ENCODE results near the gene PPP1R3F. TPM values are rescaled to one million over a fixed set of nuclear protein-coding genes. Genes with fewer than 3 reads are reported as not detected.
A peak's percentile ranks its signal among the peaks of the same experiment; 100 is the strongest.

Gene PPP1R3F
- total and polyA plus RNA-seq, 7 experiments from 2014 or later = 8.9 to 16.3 (median 9.7) TPM

- Histone ChIP-seq H3K27ac (ENCODE audit: low read depth, low read length) (no peak overlapping the region), H3K27me3 (ENCODE audit: control insufficient read depth in 2 of 2, insufficient read depth in 2 of 2, low read length in 2 of 2) (no peaks in the 10 kb centered on the region), H3K4me1 (ENCODE audit: control insufficient read depth in 2 of 2, insufficient read depth in 2 of 2, low read length in 2 of 2) (no peaks in the 10 kb centered on the region), H3K9me3 (ENCODE audit: control insufficient read depth in 2 of 3, low read length in 3 of 3) (no peaks in the 10 kb centered on the region), H3K4me3 (ENCODE audit: low read length) (no peak overlapping the region), H3K36me3 (ENCODE audit: control insufficient read depth in 2 of 3, insufficient read depth in 3 of 3, low read length in 3 of 3) (peaks cover 0 to 63% (median 3%) of the 10 kb centered on the region in 3 experiments)
- ChIA-PET POLR2A (interaction anchor here (1.4 to 1.6 kb wide), 2 partner anchors 10 to 12 kb away, joined by 4 to 5 read pairs; no protein-coding TSS in a partner anchor), CTCF (no interaction called here)
- Mint-ChIP-seq H3K36me3 (peaks cover 0 to 19% (median 8%) of the 10 kb centered on the region in 5 donors), H3K9me3 (peaks cover 0 to 2% (median 0%) of the 10 kb centered on the region in 11 donors), H3K27ac (peak overlapping the region in 1 of 9 donors; percentile 17), H3K27me3 (no peaks in the 10 kb centered on the region), H3K4me1 (peaks cover 0 to 11% (median 3%) of the 10 kb centered on the region in 7 donors), H3K4me3 (no peak overlapping the region)
- DNase-seq (no peak), ATAC-seq (no peak)
- intact Hi-C loops (cut with micrococcal nuclease) = no loop called here
These were observed 21.4 kb upstream of the PPP1R3F start for GRCh38 chrX:49247916-49248811.

- Histone ChIP-seq H3K27ac (ENCODE audit: low read depth, low read length) (no peak overlapping the region), H3K27me3 (ENCODE audit: control insufficient read depth in 2 of 2, insufficient read depth in 2 of 2, low read length in 2 of 2) (no peaks in the 10 kb centered on the region), H3K4me1 (ENCODE audit: control insufficient read depth in 2 of 2, insufficient read depth in 2 of 2, low read length in 2 of 2) (no peaks in the 10 kb centered on the region), H3K36me3 (ENCODE audit: control insufficient read depth in 2 of 3, insufficient read depth in 3 of 3, low read length in 3 of 3) (peaks cover 0 to 56% (median 3%) of the 10 kb centered on the region in 3 experiments), H3K4me3 (ENCODE audit: low read length) (no peak overlapping the region), H3K9me3 (ENCODE audit: control insufficient read depth in 2 of 3, low read length in 3 of 3) (no peaks in the 10 kb centered on the region)
- ChIA-PET POLR2A (interaction anchor here (0.6 kb wide), 1 partner anchor 25 kb away, joined by 5 read pairs; no protein-coding TSS in a partner anchor), CTCF (no interaction called here)
- intact Hi-C loops (cut with micrococcal nuclease) = no loop called here
- H3K36me3 Mint-ChIP-seq = peaks cover 0 to 14% (median 8%) of the 10 kb centered on the region in 5 donors
- H3K9me3 Mint-ChIP-seq = peaks cover 0 to 2% (median 0%) of the 10 kb centered on the region in 11 donors
- no peak overlapping the region for H3K4me3 Mint-ChIP-seq
- peaks cover 0 to 11% (median 3%) of the 10 kb centered on the region in 7 donors for H3K4me1 Mint-ChIP-seq
- H3K27me3 Mint-ChIP-seq = no peaks in the 10 kb centered on the region
- DNase-seq = no peak
- no peak overlapping the region for H3K27ac Mint-ChIP-seq
- no peak for ATAC-seq
These were observed 20.5 kb upstream of the PPP1R3F start for GRCh38 chrX:49249071-49249470.

DNA sequence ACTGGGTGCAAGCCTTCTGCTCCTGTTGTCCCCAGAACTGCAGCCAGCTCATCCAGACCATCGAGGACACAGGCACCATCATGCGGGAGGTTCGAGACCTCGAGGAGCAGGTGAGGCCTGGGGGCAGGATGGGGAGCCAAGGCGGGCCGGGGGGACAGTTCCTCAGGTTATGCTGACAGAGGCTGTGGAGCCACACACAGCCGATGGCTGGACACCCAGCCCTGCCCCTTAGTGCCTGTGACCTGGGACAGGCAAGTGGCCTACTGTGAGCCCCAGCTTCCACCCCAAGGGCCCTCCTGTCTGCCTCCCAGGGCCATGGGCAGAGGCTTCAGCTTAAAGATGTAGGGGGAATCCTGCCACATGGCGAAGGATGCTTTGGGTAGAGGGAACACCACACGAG, 20.0 kb upstream of the PPP1R3F start:
- Histone ChIP-seq H3K9me3 (ENCODE audit: control insufficient read depth in 2 of 3, low read length in 3 of 3) (no peaks in the 10 kb centered on the region), H3K27me3 (ENCODE audit: control insufficient read depth in 2 of 2, insufficient read depth in 2 of 2, low read length in 2 of 2) (no peaks in the 10 kb centered on the region), H3K4me3 (ENCODE audit: low read length) (no peak overlapping the region), H3K27ac (ENCODE audit: low read depth, low read length) (no peak overlapping the region), H3K4me1 (ENCODE audit: control insufficient read depth in 2 of 2, insufficient read depth in 2 of 2, low read length in 2 of 2) (no peaks in the 10 kb centered on the region), H3K36me3 (ENCODE audit: control insufficient read depth in 2 of 3, insufficient read depth in 3 of 3, low read length in 3 of 3) (peaks cover 0 to 51% (median 0%) of the 10 kb centered on the region in 3 experiments)
- H3K36me3 Mint-ChIP-seq = peaks cover 0 to 12% (median 6%) of the 10 kb centered on the region in 5 donors
- H3K4me1 Mint-ChIP-seq = peaks cover 0 to 11% (median 3%) of the 10 kb centered on the region in 7 donors
- ATAC-seq (no peak), DNase-seq (no peak)
- peak overlapping the region in 1 of 9 donors; percentile 74 for H3K27ac Mint-ChIP-seq
- H3K4me3 Mint-ChIP-seq = no peak overlapping the region
- intact Hi-C loops (cut with micrococcal nuclease) = no loop called here
- no peaks in the 10 kb centered on the region for H3K27me3 Mint-ChIP-seq
- ChIA-PET POLR2A (interaction anchor here (0.6 kb wide), 1 partner anchor 26 kb away, joined by 5 read pairs; no protein-coding TSS in a partner anchor), CTCF (no interaction called here)
- peaks cover 0 to 2% (median 0%) of the 10 kb centered on the region in 11 donors for H3K9me3 Mint-ChIP-seq

DNA sequence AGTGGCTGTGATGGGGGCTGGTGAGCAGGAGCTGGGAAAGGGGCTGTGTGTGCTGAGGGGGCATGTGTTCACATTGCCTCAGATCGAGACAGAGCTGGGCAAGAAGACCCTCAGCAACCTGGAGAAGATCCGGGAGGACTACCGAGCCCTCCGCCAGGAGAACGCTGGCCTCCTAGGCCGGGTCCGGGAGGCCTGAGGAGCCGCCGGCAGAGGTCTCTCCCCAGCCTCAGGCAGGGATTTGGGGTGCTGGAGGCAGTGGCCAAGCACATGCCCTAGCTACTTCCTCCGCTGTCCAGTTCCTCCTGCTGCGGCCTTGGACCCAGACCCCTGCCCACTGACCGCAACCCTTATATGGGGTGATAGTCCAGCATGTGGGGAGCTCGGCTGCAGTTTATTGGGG, 19.5 kb upstream of the PPP1R3F start:
- no peaks in the 10 kb centered on the region for H3K27me3 ChIP-seq (ENCODE audit: control insufficient read depth in 2 of 2, insufficient read depth in 2 of 2, low read length in 2 of 2)
- H3K27ac Mint-ChIP-seq = peak overlapping the region in 2 of 9 donors; percentile 53 to 74
- CTCF ChIA-PET = no interaction called here

DNA sequence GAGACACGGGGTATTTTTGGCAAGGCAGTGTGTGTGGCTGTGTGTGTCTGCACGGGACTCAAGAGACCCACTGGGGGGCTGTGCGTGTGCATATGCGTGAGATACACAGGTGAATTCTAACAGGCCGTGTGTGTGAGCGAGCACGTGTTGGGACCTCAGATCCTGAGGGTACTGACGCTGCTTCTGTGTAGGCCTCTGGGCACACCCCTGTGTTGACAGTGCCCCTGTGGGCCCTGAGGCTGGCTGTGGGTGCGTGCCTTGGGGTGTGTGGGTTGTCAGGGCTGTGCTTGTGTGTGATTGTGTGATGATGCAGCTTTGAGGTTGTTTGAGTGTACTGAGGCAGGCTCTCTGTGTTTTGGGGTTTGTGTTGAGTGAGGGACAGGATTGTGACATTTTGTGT, 19.0 kb upstream of the PPP1R3F start:
- intact Hi-C loops (cut with micrococcal nuclease) = no loop called here
- ChIA-PET CTCF (no interaction called here), POLR2A (no interaction called here)
- Mint-ChIP-seq H3K4me3 (no peak overlapping the region), H3K27ac (peak overlapping the region in 4 of 9 donors; percentile 49 to 75 (median 60)), H3K9me3 (no peaks in the 10 kb centered on the region), H3K4me1 (peaks cover 0 to 11% (median 3%) of the 10 kb centered on the region in 7 donors), H3K27me3 (no peaks in the 10 kb centered on the region), H3K36me3 (peaks cover 0 to 14% (median 6%) of the 10 kb centered on the region in 5 donors)
- Histone ChIP-seq H3K27ac (ENCODE audit: low read depth, low read length) (no peak overlapping the region), H3K9me3 (ENCODE audit: control insufficient read depth in 2 of 3, low read length in 3 of 3) (no peaks in the 10 kb centered on the region), H3K4me3 (ENCODE audit: low read length) (no peak overlapping the region), H3K36me3 (ENCODE audit: control insufficient read depth in 2 of 3, insufficient read depth in 3 of 3, low read length in 3 of 3) (peaks cover 0 to 45% (median 0%) of the 10 kb centered on the region in 3 experiments), H3K27me3 (ENCODE audit: control insufficient read depth in 2 of 2, insufficient read depth in 2 of 2, low read length in 2 of 2) (no peaks in the 10 kb centered on the region), H3K4me1 (ENCODE audit: control insufficient read depth in 2 of 2, insufficient read depth in 2 of 2, low read length in 2 of 2) (no peaks in the 10 kb centered on the region)
- DNase-seq (no peak), ATAC-seq (no peak)

More for the DNA sequence above, 19.5 kb upstream of the PPP1R3F start:
- Histone ChIP-seq H3K4me1 (ENCODE audit: control insufficient read depth in 2 of 2, insufficient read depth in 2 of 2, low read length in 2 of 2) (no peaks in the 10 kb centered on the region), H3K27ac (ENCODE audit: low read depth, low read length) (no peak overlapping the region), H3K36me3 (ENCODE audit: control insufficient read depth in 2 of 3, insufficient read depth in 3 of 3, low read length in 3 of 3) (peaks cover 0 to 46% (median 0%) of the 10 kb centered on the region in 3 experiments), H3K9me3 (ENCODE audit: control insufficient read depth in 2 of 3, low read length in 3 of 3) (no peaks in the 10 kb centered on the region), H3K4me3 (ENCODE audit: low read length) (no peak overlapping the region)
- intact Hi-C loops (cut with micrococcal nuclease) = no loop called here
- H3K4me3 Mint-ChIP-seq = no peak overlapping the region
- peaks cover 0 to 12% (median 6%) of the 10 kb centered on the region in 5 donors for H3K36me3 Mint-ChIP-seq
- DNase-seq (no peak), ATAC-seq (no peak)
- POLR2A ChIA-PET = no interaction called here
- no peaks in the 10 kb centered on the region for H3K9me3 Mint-ChIP-seq
- peaks cover 0 to 11% (median 3%) of the 10 kb centered on the region in 7 donors for H3K4me1 Mint-ChIP-seq
- no peaks in the 10 kb centered on the region for H3K27me3 Mint-ChIP-seq

- H3K4me3 Mint-ChIP-seq = no peak overlapping the region
- peaks cover 0 to 11% (median 3%) of the 10 kb centered on the region in 7 donors for H3K4me1 Mint-ChIP-seq
- intact Hi-C loops (cut with micrococcal nuclease) = no loop called here
- no peaks in the 10 kb centered on the region for H3K9me3 ChIP-seq (ENCODE audit: control insufficient read depth in 2 of 3, low read length in 3 of 3)
- no peak overlapping the region for H3K27ac ChIP-seq (ENCODE audit: low read depth, low read length)
- H3K9me3 Mint-ChIP-seq = no peaks in the 10 kb centered on the region
- no peak overlapping the region for H3K4me3 ChIP-seq (ENCODE audit: low read length)
- CTCF ChIA-PET = no interaction called here
- peaks cover 0 to 41% (median 0%) of the 10 kb centered on the region in 3 experiments for H3K36me3 ChIP-seq (ENCODE audit: control insufficient read depth in 2 of 3, insufficient read depth in 3 of 3, low read length in 3 of 3)
- no peak for ATAC-seq
- POLR2A ChIA-PET = no interaction called here
- H3K27ac Mint-ChIP-seq = no peak overlapping the region
- H3K27me3 Mint-ChIP-seq = no peaks in the 10 kb centered on the region
- no peaks in the 10 kb centered on the region for H3K27me3 ChIP-seq (ENCODE audit: control insufficient read depth in 2 of 2, insufficient read depth in 2 of 2, low read length in 2 of 2)
- H3K4me1 ChIP-seq (ENCODE audit: control insufficient read depth in 2 of 2, insufficient read depth in 2 of 2, low read length in 2 of 2) = peaks cover 0 to under 1% of the 10 kb centered on the region in 2 donors
- DNase-seq = no peak
- peaks cover 0 to 16% (median 6%) of the 10 kb centered on the region in 5 donors for H3K36me3 Mint-ChIP-seq
These were observed 18.3 kb upstream of the PPP1R3F start for GRCh38 chrX:49251325-49251724.

All from naive thymus-derived CD4-positive, alpha-beta T cell (primary cell).